CD4-positive, alpha-beta memory T cell (primary cell): ENCODE data around the gene RAB27A. TPM values are rescaled to one million over a fixed set of nuclear protein-coding genes. Genes with fewer than 3 reads are reported as not detected.

Experiments used
- CTCF ChIA-PET: fragments of 350-600 bp; sonication (Branson Sonifier 250); formaldehyde crosslinking; loops from one replicate; lab custom pipeline; 2021; ENCODE audit warnings: inconsistent platforms; ENCODE audit not compliant: partially characterized antibody; lab: Charles Lee
- POLR2A ChIA-PET: fragments of 350-600 bp; sonication (Branson Sonifier 250); formaldehyde crosslinking; loops from one replicate; lab custom pipeline; 2021; ENCODE audit not compliant: partially characterized antibody; lab: Charles Lee
- DNase-seq, 5 donors: peaks; one replicate each; pipeline versions ENCODE4 v3.0.0 to v3.0.0-alpha.2; 2020 to 2022; ENCODE audit warnings: mixed read lengths in 1 of 5
- H3K27ac ChIP-seq: one replicate; pipeline ENCODE4 v1.7.0; 2013; ENCODE audit warnings: low read depth, low read length
- H3K27me3 ChIP-seq: 2 replicates; pipeline ENCODE4 v1.7.0; 2013; ENCODE audit warnings: mild to moderate bottlenecking, low read length, moderate library complexity; ENCODE audit not compliant: insufficient read depth
- H3K36me3 ChIP-seq: 2 replicates; pipeline ENCODE4 v1.7.0; 2013; ENCODE audit warnings: mild to moderate bottlenecking, low read length, moderate library complexity; ENCODE audit not compliant: insufficient read depth
- H3K4me1 ChIP-seq: 2 replicates; pipeline ENCODE4 v1.7.0; 2013; ENCODE audit warnings: mild to moderate bottlenecking, low read length, moderate library complexity; ENCODE audit not compliant: insufficient read depth
- H3K4me3 ChIP-seq, 2 donors: one replicate each; pipeline ENCODE4 v1.7.0; 2013; ENCODE audit warnings: low read length in 2 of 2, mild to moderate bottlenecking in 1 of 2
- H3K9me3 ChIP-seq, 2 donors: one replicate each; pipeline ENCODE4 v1.7.0; 2013; ENCODE audit warnings: low read length in 2 of 2, control low read depth in 1 of 2; ENCODE audit not compliant: control insufficient read depth in 1 of 2
- H3K27ac Mint-ChIP-seq, 7 donors: one replicate each; pipeline ENCODE4 v1.8.0; 2020 to 2021; ENCODE audit warnings: mixed read lengths in 7 of 7, mild to moderate bottlenecking in 6 of 7, inconsistent platforms in 3 of 7, moderate library complexity in 3 of 7
- H3K27me3 Mint-ChIP-seq, 2 donors: one replicate each; pipeline ENCODE4 v1.8.0; 2020 to 2021; ENCODE audit warnings: mixed read lengths in 2 of 2
- H3K36me3 Mint-ChIP-seq, 2 donors: one replicate each; pipeline ENCODE4 v1.8.0; 2020 to 2021; ENCODE audit warnings: mixed read lengths in 2 of 2, inconsistent platforms in 1 of 2, mild to moderate bottlenecking in 1 of 2
- H3K4me1 Mint-ChIP-seq, 4 donors: one replicate each; pipeline ENCODE4 v1.8.0; 2020 to 2021; ENCODE audit warnings: mixed read lengths in 4 of 4, mild to moderate bottlenecking in 1 of 4
- H3K4me3 Mint-ChIP-seq, 8 donors: one replicate each; pipeline ENCODE4 v1.8.0; 2020 to 2021; ENCODE audit warnings: mixed read lengths in 8 of 8, mild to moderate bottlenecking in 7 of 8, moderate library complexity in 6 of 8, inconsistent platforms in 3 of 8
- H3K9me3 Mint-ChIP-seq, 8 donors: one replicate each; pipeline ENCODE4 v1.8.0; 2020 to 2021; ENCODE audit warnings: mixed read lengths in 8 of 8, mild to moderate bottlenecking in 5 of 8, inconsistent platforms in 3 of 8, moderate library complexity in 1 of 8
- intact Hi-C: fragments of 100-400 bp; cut with micrococcal nuclease; formaldehyde crosslinking; loops from one replicate; pipeline ENCODE4 v1.15.1; 2023
- polyA plus RNA-seq, 2 donors: library from polyadenylated mRNA; unstranded; fragments of 300-500 nt; fragmentation: Illumina TruSeq; gene quantifications; one replicate each; pipeline ENCODE4 v1.2.3, GENCODE V29; 2021
- total RNA-seq, 2 experiments: library from RNA; stranded (reverse); gene quantifications; one replicate each; pipeline ENCODE4 v1.2.3, GENCODE V29; 2021

The RAB27A gene
- total and polyA plus RNA-seq, 4 experiments from 2014 or later = 44.6 to 55.7 (median 52.3) TPM

DNA sequence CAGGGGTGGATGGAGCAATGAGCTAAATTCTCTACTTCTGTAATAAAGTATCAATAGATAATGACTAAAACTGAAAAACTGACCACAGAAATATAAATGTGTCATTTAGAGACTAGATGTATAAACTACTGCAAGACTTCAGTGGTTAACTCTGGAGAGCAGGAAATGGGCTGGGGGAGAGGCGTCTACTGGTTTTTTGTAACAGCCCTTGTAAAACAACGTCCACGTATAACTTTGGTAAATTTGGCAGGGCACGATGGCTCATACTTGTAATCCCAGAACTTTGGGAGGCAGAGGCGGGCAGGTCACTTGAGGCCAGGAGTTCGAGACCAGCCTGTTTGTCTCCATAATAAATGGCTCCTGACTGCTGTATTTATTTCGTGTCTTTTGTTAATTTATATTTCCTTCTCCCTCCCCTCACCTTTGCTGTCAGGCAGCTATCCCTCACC is 12.5 kb downstream of the RAB27A start:
- Histone ChIP-seq H3K9me3 (no peaks in the 10 kb centered on the region), H3K36me3 (no peaks in the 10 kb centered on the region), H3K4me3 (peak overlapping the region; percentile 3 to 25), H3K4me1 (peaks cover 72% of the 10 kb centered on the region), H3K27me3 (no peaks in the 10 kb centered on the region), H3K27ac (peak overlapping the region; percentile 69)
- DNase-seq = peak; percentile 52 to 87 (median 53)
- H3K27me3 Mint-ChIP-seq = no peaks in the 10 kb centered on the region
- intact Hi-C loops = loop anchor here (1.0 kb wide), 1 partner anchor 10 kb away; no protein-coding TSS in a partner anchor
- H3K4me3 Mint-ChIP-seq = peak overlapping the region; percentile 57 to 92 (median 82)
- ChIA-PET CTCF (interaction anchor here (0.7 to 3.2 kb wide), 9 partner anchors 10 to 158 kb away, joined by 3 to 19 read pairs (median 5); no protein-coding TSS in a partner anchor), POLR2A (interaction anchor here (1.0 to 14.7 kb wide), 10 partner anchors 9 to 131 kb away, joined by 3 to 201 read pairs (median 4); partner anchors contain the start of genes CCPG1, PIERCE2, PIGB and PIGBOS1)
- H3K27ac Mint-ChIP-seq = peak overlapping the region; percentile 87 to 98 (median 96)
- peaks cover 3 to 11% of the 10 kb centered on the region in 2 donors for H3K36me3 Mint-ChIP-seq
- H3K4me1 Mint-ChIP-seq = peaks cover 59 to 90% (median 76%) of the 10 kb centered on the region in 4 donors
- no peaks in the 10 kb centered on the region for H3K9me3 Mint-ChIP-seq

GRCh38 chr15:55276324-55276723 is 13.3 kb downstream of the RAB27A start:
- Mint-ChIP-seq H3K4me1 (peaks cover 57 to 89% (median 73%) of the 10 kb centered on the region in 4 donors), H3K36me3 (peaks cover 3 to 11% of the 10 kb centered on the region in 2 donors), H3K27me3 (no peaks in the 10 kb centered on the region), H3K27ac (peak overlapping the region; percentile 75 to 98 (median 96)), H3K9me3 (no peaks in the 10 kb centered on the region), H3K4me3 (peak overlapping the region in 6 of 8 donors; percentile 26 to 82 (median 70))
- ChIA-PET POLR2A (interaction anchor here (1.0 to 14.7 kb wide), 6 partner anchors 8 to 79 kb away, joined by 3 to 201 read pairs (median 6); partner anchors contain the start of genes PIGB, PIGBOS1 and RSL24D1), CTCF (interaction anchor here (0.6 to 3.2 kb wide), 9 partner anchors 9 to 159 kb away, joined by 3 to 19 read pairs (median 5); no protein-coding TSS in a partner anchor)
- no peak for DNase-seq
- Histone ChIP-seq H3K27ac (peak overlapping the region; percentile 69), H3K36me3 (no peaks in the 10 kb centered on the region), H3K4me1 (peaks cover 71% of the 10 kb centered on the region), H3K27me3 (no peaks in the 10 kb centered on the region), H3K4me3 (no peak overlapping the region), H3K9me3 (no peaks in the 10 kb centered on the region)
- intact Hi-C loops = no loop called here

DNA sequence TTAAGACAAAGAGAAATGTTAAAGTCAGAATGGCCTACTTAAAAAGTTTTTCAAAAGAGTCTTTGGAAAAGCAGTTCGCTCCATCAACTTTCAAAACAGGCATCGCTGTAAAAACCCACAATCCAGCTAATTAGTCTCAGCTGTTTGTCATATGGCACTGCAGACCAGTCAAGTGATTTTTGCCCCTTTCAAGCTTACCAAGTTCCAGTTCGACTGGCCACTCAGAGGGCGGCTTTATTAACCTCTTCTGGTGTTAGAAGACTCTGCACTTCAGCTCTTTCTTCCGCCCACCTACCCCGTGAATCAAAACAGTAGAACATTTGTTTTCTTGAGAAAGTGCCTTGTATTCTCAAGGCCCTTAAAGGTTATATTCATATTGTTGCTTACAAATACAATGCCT is 19.3 kb downstream of the RAB27A start:
- peaks cover 55 to 89% (median 74%) of the 10 kb centered on the region in 4 donors for H3K4me1 Mint-ChIP-seq
- H3K4me3 Mint-ChIP-seq = peak overlapping the region in 6 of 8 donors; percentile 2 to 60 (median 25)
- Histone ChIP-seq H3K27ac (no peak overlapping the region), H3K4me3 (no peak overlapping the region), H3K4me1 (peaks cover 76% of the 10 kb centered on the region), H3K36me3 (no peaks in the 10 kb centered on the region), H3K9me3 (no peaks in the 10 kb centered on the region), H3K27me3 (no peaks in the 10 kb centered on the region)
- peaks cover 20 to 22% of the 10 kb centered on the region in 2 donors for H3K36me3 Mint-ChIP-seq
- no peaks in the 10 kb centered on the region for H3K9me3 Mint-ChIP-seq
- peak overlapping the region; percentile 74 to 98 (median 90) for H3K27ac Mint-ChIP-seq
- DNase-seq = no peak
- no peaks in the 10 kb centered on the region for H3K27me3 Mint-ChIP-seq
- intact Hi-C loops = no loop called here
- ChIA-PET CTCF (interaction anchor here (1.1 to 3.4 kb wide), 3 partner anchors 19 to 165 kb away, joined by 3 to 10 read pairs (median 3); no protein-coding TSS in a partner anchor), POLR2A (interaction anchor here (0.6 to 10.6 kb wide), 4 partner anchors 12 to 73 kb away, joined by 3 to 201 read pairs (median 7); partner anchors contain the start of genes RAB27A and RSL24D1)

GRCh38 chr15:55268176-55268695 is 21.4 kb downstream of the RAB27A start:
- intact Hi-C loops = no loop called here
- Mint-ChIP-seq H3K4me3 (peak overlapping the region in 6 of 8 donors; percentile 69 to 85 (median 79)), H3K27me3 (no peaks in the 10 kb centered on the region), H3K27ac (peak overlapping the region; percentile 90 to 98 (median 97)), H3K4me1 (peaks cover 47 to 78% (median 63%) of the 10 kb centered on the region in 4 donors), H3K36me3 (peaks cover 19 to 21% of the 10 kb centered on the region in 2 donors), H3K9me3 (no peaks in the 10 kb centered on the region)
- no peak for DNase-seq
- POLR2A ChIA-PET = interaction anchor here (0.9 to 10.6 kb wide), 10 partner anchors 9 to 139 kb away, joined by 3 to 201 read pairs (median 6); partner anchors contain the start of genes CCPG1, PIERCE2, RAB27A and RSL24D1
- Histone ChIP-seq H3K9me3 (no peaks in the 10 kb centered on the region), H3K4me1 (peaks cover 74% of the 10 kb centered on the region), H3K27ac (peak overlapping the region; percentile 69), H3K36me3 (no peaks in the 10 kb centered on the region), H3K4me3 (peak overlapping the region in 1 of 2 donors; percentile 30), H3K27me3 (no peaks in the 10 kb centered on the region)
- CTCF ChIA-PET = interaction anchor here (1.4 to 3.4 kb wide), 10 partner anchors 9 to 167 kb away, joined by 4 to 19 read pairs (median 8); partner anchors contain the start of gene RSL24D1

DNA sequence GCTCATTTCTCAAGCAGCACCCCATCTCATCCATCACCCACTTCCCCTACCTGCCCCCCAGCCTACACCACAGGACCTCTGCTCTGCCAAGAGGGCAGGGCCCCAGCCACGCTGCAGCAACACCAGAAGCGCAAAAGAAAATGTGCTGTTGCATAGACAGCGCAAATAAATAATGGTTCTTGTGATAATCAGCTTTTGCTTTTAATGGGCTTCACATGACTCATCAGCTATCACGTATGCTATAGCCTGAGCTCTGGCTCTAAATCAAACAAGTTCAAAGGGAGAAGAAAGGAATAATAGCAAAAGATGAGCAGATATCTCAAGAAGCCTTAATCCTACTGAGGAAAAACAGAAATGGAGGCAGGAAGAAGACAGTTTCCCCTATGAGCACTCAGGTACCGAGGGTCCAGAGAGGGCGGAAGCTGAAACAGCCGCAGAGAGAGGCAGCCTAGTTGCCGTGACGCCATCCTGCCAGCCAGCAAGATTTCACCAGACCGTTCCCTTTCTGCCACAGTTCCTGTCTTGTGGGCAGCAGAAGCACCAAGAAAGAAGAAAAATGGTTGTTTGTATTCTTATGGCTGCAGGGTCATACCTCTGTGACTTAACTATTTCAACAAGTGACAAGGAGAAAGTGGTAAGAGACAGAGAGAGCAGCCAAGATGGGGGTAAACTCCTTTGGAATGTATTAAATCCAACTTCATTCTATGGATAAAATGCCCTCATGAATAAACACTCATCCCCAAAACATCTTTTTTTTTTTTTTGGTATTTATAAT is 22.0 kb downstream of the RAB27A start:
- intact Hi-C loops = loop anchor here (1.0 kb wide), 3 partner anchors 10 to 23 kb away; no protein-coding TSS in a partner anchor
- peak overlapping the region; percentile 90 to 98 (median 97) for H3K27ac Mint-ChIP-seq
- ChIA-PET POLR2A (interaction anchor here (0.7 to 10.6 kb wide), 19 partner anchors 8 to 140 kb away, joined by 3 to 201 read pairs (median 6); partner anchors contain the start of genes CCPG1, PIERCE2, PIGB and PIGBOS1), CTCF (interaction anchor here (0.8 to 3.4 kb wide), 16 partner anchors 9 to 167 kb away, joined by 3 to 19 read pairs (median 6); partner anchors contain the start of genes CCPG1, PIERCE2 and RSL24D1)
- H3K36me3 Mint-ChIP-seq = peaks cover 24 to 25% of the 10 kb centered on the region in 2 donors
- Histone ChIP-seq H3K4me1 (peaks cover 69% of the 10 kb centered on the region), H3K9me3 (no peaks in the 10 kb centered on the region), H3K36me3 (no peaks in the 10 kb centered on the region), H3K27ac (peak overlapping the region; percentile 69), H3K4me3 (peak overlapping the region in 1 of 2 donors; percentile 30), H3K27me3 (no peaks in the 10 kb centered on the region)
- no peaks in the 10 kb centered on the region for H3K9me3 Mint-ChIP-seq
- H3K4me1 Mint-ChIP-seq = peaks cover 46 to 80% (median 62%) of the 10 kb centered on the region in 4 donors
- no peaks in the 10 kb centered on the region for H3K27me3 Mint-ChIP-seq
- peak overlapping the region; percentile 69 to 85 (median 79) for H3K4me3 Mint-ChIP-seq
- peak; percentile 77 to 89 (median 81) for DNase-seq

DNA sequence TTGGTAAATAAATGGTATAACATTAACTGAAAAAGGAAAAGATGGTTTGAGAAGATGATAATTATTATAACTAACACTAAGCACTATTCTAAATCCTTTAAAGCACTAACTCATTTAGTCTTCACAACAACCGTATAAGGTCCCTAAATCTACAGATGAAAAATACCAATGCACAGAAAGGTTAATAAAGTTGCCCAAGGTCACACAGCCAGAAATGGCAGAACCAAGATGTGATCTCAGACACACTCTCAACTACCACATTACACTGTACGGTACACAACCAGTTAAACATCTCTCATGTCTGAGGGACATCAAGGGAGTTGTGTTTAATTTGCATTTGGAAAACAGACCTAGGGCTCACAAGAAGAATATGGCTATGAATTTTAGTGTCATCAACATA is 23.1 kb downstream of the RAB27A start:
- ChIA-PET POLR2A (interaction anchor here (0.7 to 10.6 kb wide), 15 partner anchors 9 to 141 kb away, joined by 3 to 201 read pairs (median 7); partner anchors contain the start of genes CCPG1, PIERCE2, PIGB and PIGBOS1), CTCF (interaction anchor here (0.8 to 2.8 kb wide), 15 partner anchors 9 to 142 kb away, joined by 3 to 19 read pairs (median 6); partner anchors contain the start of genes CCPG1, PIERCE2 and RSL24D1)
- H3K4me3 Mint-ChIP-seq = peak overlapping the region; percentile 3 to 85 (median 66)
- H3K27ac Mint-ChIP-seq = peak overlapping the region; percentile 90 to 98 (median 97)
- no peaks in the 10 kb centered on the region for H3K36me3 ChIP-seq
- no peak for DNase-seq
- peaks cover 25% of the 10 kb centered on the region in 2 donors for H3K36me3 Mint-ChIP-seq
- H3K4me3 ChIP-seq = no peak overlapping the region
- H3K27me3 ChIP-seq = no peaks in the 10 kb centered on the region
- intact Hi-C loops = no loop called here
- H3K9me3 ChIP-seq = no peaks in the 10 kb centered on the region
- H3K9me3 Mint-ChIP-seq = no peaks in the 10 kb centered on the region
- H3K27me3 Mint-ChIP-seq = no peaks in the 10 kb centered on the region
- peak overlapping the region; percentile 69 for H3K27ac ChIP-seq
- peaks cover 43 to 74% (median 56%) of the 10 kb centered on the region in 4 donors for H3K4me1 Mint-ChIP-seq
- peaks cover 60% of the 10 kb centered on the region for H3K4me1 ChIP-seq
